ENCODE measurements around the gene TC2N. TPM values are rescaled to one million over a fixed set of nuclear protein-coding genes. Genes with fewer than 3 reads are reported as not detected.

The TC2N gene
- total RNA-seq, 2 donors from 2014 or later: 3.9 to 12.5 TPM

DNA sequence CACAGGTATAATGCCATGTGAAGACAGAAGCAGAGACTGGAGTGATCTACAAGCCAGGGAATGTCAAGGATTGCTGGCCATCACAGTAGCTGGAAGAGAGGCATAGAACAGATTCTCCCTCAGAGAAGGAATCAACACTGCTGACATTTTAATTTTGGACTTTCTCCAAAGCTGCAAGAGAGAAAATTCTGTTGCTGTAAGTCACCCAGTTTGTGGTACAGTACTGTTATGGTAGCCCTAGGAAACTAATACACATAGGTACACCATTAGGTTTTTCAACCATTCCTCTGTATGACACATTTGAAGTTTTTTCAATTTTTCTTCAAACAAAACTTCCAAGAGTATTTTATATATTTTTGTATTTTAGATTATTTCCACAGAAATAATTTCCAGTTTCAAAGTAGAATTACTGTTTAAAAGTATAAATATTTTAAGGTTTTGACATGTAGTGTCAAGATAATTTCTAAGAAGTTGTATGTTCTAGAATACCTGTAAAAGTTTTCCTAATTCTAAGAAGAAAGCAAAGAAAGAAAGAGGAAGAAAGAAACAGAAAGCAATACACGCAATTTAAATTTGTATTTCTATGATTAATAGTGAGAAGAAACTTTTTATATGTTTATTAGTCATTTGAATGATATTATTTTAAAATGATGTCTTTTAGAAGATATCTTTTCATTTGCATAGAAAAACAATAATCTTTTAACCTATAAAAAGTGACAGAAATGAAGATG, 70.6 kb downstream of the TC2N start:
- no peak overlapping the region for H3K27ac ChIP-seq
- H3K9me3 ChIP-seq: no peaks in the 10 kb centered on the region
- no peak for DNase-seq (ENCODE audit: low spot score)
- H3K4me3 ChIP-seq: no peak overlapping the region
- H3K4me1 ChIP-seq: no peaks in the 10 kb centered on the region
- TF ChIP-seq, protein P1, sequence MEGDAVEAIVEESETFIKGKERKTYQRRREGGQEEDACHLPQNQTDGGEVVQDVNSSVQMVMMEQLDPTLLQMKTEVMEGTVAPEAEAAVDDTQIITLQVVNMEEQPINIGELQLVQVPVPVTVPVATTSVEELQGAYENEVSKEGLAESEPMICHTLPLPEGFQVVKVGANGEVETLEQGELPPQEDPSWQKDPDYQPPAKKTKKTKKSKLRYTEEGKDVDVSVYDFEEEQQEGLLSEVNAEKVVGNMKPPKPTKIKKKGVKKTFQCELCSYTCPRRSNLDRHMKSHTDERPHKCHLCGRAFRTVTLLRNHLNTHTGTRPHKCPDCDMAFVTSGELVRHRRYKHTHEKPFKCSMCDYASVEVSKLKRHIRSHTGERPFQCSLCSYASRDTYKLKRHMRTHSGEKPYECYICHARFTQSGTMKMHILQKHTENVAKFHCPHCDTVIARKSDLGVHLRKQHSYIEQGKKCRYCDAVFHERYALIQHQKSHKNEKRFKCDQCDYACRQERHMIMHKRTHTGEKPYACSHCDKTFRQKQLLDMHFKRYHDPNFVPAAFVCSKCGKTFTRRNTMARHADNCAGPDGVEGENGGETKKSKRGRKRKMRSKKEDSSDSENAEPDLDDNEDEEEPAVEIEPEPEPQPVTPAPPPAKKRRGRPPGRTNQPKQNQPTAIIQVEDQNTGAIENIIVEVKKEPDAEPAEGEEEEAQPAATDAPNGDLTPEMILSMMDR (IDR thresholded peaks at IDR 0.05): no peak
- no peaks in the 10 kb centered on the region for H3K36me3 ChIP-seq
- H3K27me3 ChIP-seq: no peaks in the 10 kb centered on the region

DNA sequence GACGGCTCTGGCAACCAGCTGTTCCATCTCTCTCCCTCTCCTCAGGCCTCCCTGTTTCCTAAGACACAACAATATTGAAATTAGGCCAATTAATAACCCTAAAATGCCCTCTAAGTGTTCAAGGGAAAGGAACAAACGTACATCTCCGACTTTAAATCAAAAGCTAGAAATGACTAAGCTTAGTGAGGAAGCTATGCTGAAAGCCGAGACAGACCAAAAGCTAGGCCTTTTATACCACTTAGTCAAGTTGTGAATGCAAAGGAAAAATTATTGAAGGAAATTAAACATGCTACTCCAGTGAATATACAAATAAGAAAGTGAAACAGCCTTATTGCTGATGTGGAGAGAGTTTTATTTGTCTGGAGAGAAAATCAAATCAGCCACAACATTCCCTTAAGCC, 73.6 kb downstream of the TC2N start:
- H3K27ac ChIP-seq: no peak overlapping the region
- TF ChIP-seq, protein P1 (IDR thresholded peaks at IDR 0.05): no peak
- H3K9me3 ChIP-seq: no peaks in the 10 kb centered on the region
- H3K4me1 ChIP-seq: no peaks in the 10 kb centered on the region
- no peaks in the 10 kb centered on the region for H3K27me3 ChIP-seq
- H3K4me3 ChIP-seq: no peak overlapping the region
- DNase-seq (ENCODE audit: low spot score): no peak
- H3K36me3 ChIP-seq: no peaks in the 10 kb centered on the region

DNA sequence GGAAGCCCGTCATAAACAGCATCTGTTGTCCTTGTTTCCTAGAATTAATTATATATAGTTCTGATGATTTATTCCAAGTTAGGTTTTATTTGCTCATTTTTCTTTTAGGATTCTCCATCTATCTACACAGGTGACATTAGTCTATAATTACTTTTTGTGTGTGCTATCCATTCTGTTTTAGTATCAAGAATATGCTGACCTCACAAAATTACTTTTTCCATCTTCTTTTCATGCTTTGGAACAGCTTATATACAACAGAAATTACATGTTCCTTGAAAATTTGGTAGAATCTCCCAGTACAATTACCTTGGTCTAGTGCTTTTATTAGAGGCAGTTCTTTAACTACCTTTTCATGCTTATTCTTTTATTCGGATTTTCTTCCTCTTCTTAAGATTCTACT, 81.1 kb downstream of the TC2N start:
- H3K4me3 ChIP-seq: no peak overlapping the region
- H3K27me3 ChIP-seq: no peaks in the 10 kb centered on the region
- no peaks in the 10 kb centered on the region for H3K9me3 ChIP-seq
- TF ChIP-seq, protein P1 (IDR thresholded peaks at IDR 0.05): no peak
- DNase-seq (ENCODE audit: low spot score): no peak
- no peak overlapping the region for H3K27ac ChIP-seq
- H3K4me1 ChIP-seq: no peaks in the 10 kb centered on the region
- H3K36me3 ChIP-seq: no peaks in the 10 kb centered on the region

DNA sequence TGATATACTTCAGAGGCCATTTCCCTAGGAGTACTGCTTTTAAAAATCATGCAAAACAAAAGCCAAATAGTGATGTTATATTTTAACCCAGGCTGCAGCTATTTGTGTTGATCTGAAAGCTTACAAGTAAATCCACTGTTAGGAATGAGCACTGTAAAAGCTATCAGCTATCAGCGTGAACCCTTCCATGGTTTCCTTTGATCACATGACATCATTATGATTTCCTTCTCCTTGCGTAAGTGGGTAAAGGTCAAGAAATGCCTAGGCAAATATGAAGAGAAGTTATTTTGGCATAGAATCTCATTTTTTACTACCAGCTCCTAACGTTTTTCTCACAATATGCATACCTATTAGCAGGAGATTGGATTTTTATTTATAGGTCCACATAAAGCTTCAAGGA, 86.9 kb downstream of the TC2N start:
- no peak for DNase-seq (ENCODE audit: low spot score)
- Histone ChIP-seq H3K4me1 (no peaks in the 10 kb centered on the region), H3K4me3 (no peak overlapping the region), H3K27ac (no peak overlapping the region), H3K36me3 (peaks cover 4% of the 10 kb centered on the region), H3K9me3 (no peaks in the 10 kb centered on the region), H3K27me3 (no peaks in the 10 kb centered on the region)
- TF ChIP-seq, protein P1 (IDR thresholded peaks at IDR 0.05): no peak

DNA sequence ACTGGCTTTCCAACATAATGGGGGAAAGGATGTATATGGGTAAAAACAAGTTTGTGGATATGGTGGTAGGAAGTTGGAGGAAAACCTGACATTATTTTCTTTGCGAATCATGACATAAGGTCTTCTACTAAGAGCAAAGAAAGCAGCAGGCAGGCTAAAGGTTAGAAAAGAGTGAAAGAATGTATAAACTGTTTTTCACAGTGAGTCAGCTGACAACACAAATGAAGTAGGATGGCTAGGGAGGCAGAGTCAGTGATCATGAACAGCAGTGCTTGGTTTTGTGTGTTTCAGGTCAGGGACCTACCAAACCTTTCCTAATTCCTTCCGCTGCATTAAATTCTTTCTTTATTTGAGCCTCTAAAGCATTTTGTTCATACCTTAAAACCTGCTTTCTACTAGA, 89.1 kb downstream of the TC2N start:
- H3K9me3 ChIP-seq: no peaks in the 10 kb centered on the region
- H3K27ac ChIP-seq: no peak overlapping the region
- TF ChIP-seq, protein P1 (IDR thresholded peaks at IDR 0.05): no peak
- H3K27me3 ChIP-seq: no peaks in the 10 kb centered on the region
- H3K4me1 ChIP-seq: no peaks in the 10 kb centered on the region
- no peak for DNase-seq (ENCODE audit: low spot score)
- no peak overlapping the region for H3K4me3 ChIP-seq
- H3K36me3 ChIP-seq: peaks cover 4% of the 10 kb centered on the region
